H1 (cell line): ENCODE results near the gene PAK6. TPM values are rescaled to one million over a fixed set of nuclear protein-coding genes. Genes with fewer than 3 reads are reported as not detected.

Experiments used
- CHD7 ChIP-seq: fragments of 300-600 bp; sonication (generic); IDR thresholded peaks from 2 replicates; pipeline ENCODE4 v1.7.1; 2012; ENCODE audit warnings: low read length, moderate library complexity, mild to moderate bottlenecking, inconsistent platforms; ENCODE audit not compliant: insufficient replicate concordance
- JUND ChIP-seq: IDR thresholded peaks from 2 replicates; pipeline ENCODE4 v1.6.1; 2011; ENCODE audit warnings: mild to moderate bottlenecking, improper control_type of control experiment, low read length
- TBP ChIP-seq: IDR thresholded peaks from 2 replicates; pipeline ENCODE4 v1.6.1; 2011; ENCODE audit warnings: low read depth, low read length, improper control_type of control experiment
- polyA plus RNA-seq, 7 experiments: library from polyadenylated mRNA; depleted of rRNA in 3 of 7; stranded (reverse) in 5 of 7; unstranded in 2 of 7; fragments of >200 nt in 5 of 7; fragments of 200-250 nt in 2 of 7; gene quantifications; 1 replicate in 5 of 7; 2 replicates in 1 of 7; 4 replicates in 1 of 7; pipeline versions ENCODE4 v1.2.1 to v1.2.3, GENCODE V29; 2011 to 2013; ENCODE audit warnings: missing spikeins in 2 of 7, mixed read lengths in 2 of 7
- total RNA-seq: library from RNA; stranded (reverse); fragmentation: NEBNext Ultra II Directional; extraction: Animal tissue kit (Norgen Biotek cat#: 25700); gene quantifications from 2 replicates; pipeline ENCODE4 v1.2.1, GENCODE V29; 2021

PAK6 gene
- total and polyA plus RNA-seq, 2 of the 8 experiments (the other 6 are each of a cell fraction or from before 2014, with no cell fraction given), result 6.9 to 9.4 TPM

DNA sequence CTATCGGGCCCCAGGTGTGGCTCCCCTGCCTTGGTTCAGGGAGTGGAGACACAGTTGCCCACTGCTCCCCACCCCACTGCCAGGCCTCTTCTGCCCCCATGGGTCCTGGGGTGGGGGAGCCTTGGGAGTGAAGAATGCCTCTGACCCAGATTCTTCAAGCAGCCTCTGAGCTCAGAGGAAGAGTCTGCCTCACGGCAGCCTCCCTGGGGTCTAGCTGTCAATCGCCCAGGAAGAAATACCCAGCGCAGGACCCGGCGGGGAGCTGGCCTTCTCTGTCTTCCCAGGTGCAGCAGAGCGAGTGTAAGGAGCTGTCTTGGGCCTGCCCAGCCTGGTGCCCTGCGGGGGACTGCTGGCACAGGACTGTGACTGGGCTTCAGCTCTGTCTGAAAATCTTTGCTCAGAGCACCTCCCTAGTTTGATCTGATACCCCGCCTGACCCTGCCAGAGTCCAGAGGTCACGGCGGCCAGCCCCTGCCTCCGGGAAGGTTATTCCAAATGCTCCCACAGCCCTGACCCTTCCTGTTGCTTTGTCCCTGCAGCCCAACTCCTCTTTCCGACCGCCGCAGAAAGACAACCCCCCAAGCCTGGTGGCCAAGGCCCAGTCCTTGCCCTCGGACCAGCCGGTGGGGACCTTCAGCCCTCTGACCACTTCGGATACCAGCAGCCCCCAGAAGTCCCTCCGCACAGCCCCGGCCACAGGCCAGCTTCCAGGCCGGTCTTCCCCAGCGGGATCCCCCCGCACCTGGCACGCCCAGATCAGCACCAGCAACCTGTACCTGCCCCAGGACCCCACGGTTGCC is 33.0 kb downstream of the PAK6 start (continued):
- TF ChIP-seq CHD7, result no peak
- TF ChIP-seq JUND, result no peak
- TF ChIP-seq TBP, result no peak
